DOHH2 (cell line): ENCODE results near the gene RNF145.
"Not testable (repeated sequence)": the region's sequence is repeated elsewhere in the genome, so short reads cannot be mapped to it uniquely, and the experiment has no call there.

Experiments
- H3F3A ChIP-seq: fragments of 200-600 bp; sonication (generic), shearing (Covaris generic); 2 replicates; pipeline ENCODE4 v1.6.0; 2016; ENCODE audit warnings: antibody characterized with exemption, mild to moderate bottlenecking; ENCODE audit not compliant: control insufficient read depth, insufficient read depth
- H3K27ac ChIP-seq: fragments of 200-600 bp; sonication (generic); 2 replicates; pipeline ENCODE4 v1.5.1; 2014; ENCODE audit warnings: low read depth, mild to moderate bottlenecking, low read length, moderate library complexity
- H3K27me3 ChIP-seq: fragments of 200-600 bp; sonication (generic); 2 replicates; pipeline ENCODE4 v1.6.1; 2014; ENCODE audit warnings: mild to moderate bottlenecking, low read length, mixed read lengths; ENCODE audit not compliant: control insufficient read depth
- H3K36me3 ChIP-seq: fragments of 200-600 bp; sonication (generic); 2 replicates; pipeline ENCODE4 v1.6.1; 2014; ENCODE audit warnings: mild to moderate bottlenecking, low read length, moderate library complexity, mixed read lengths; ENCODE audit not compliant: control insufficient read depth
- H3K4me1 ChIP-seq: fragments of 200-600 bp; sonication (generic); 2 replicates; pipeline ENCODE4 v1.6.1; 2014; ENCODE audit warnings: mild to moderate bottlenecking, low read length, mixed read lengths; ENCODE audit not compliant: control insufficient read depth
- H3K4me2 ChIP-seq: fragments of 200-600 bp; sonication (generic); 2 replicates; pipeline ENCODE4 v1.6.0; 2014; ENCODE audit warnings: mild to moderate bottlenecking, low read length, moderate library complexity
- H3K4me3 ChIP-seq: fragments of 200-600 bp; sonication (generic); 2 replicates; pipeline ENCODE4 v1.5.1; 2014; ENCODE audit warnings: mild to moderate bottlenecking, low read length, mixed read lengths
- H3K79me2 ChIP-seq: fragments of 200-600 bp; sonication (generic); 2 replicates; pipeline ENCODE4 v1.6.1; 2014; ENCODE audit warnings: mild to moderate bottlenecking, low read length, mixed read lengths; ENCODE audit not compliant: control insufficient read depth
- H3K9me2 ChIP-seq: fragments of 200-600 bp; sonication (generic); replicated peaks from 2 replicates; pipeline ENCODE4 v1.6.1; 2014; ENCODE audit warnings: mild to moderate bottlenecking, low read length, mixed read lengths; ENCODE audit not compliant: control insufficient read depth
- H3K9me3 ChIP-seq: fragments of 200-600 bp; sonication (generic); 2 replicates; pipeline ENCODE4 v1.6.1; 2014; ENCODE audit warnings: antibody characterized with exemption, low read length, mixed read lengths; ENCODE audit not compliant: control insufficient read depth, insufficient read depth
- H4K20me1 ChIP-seq: fragments of 200-600 bp; sonication (generic); 2 replicates; pipeline ENCODE4 v1.6.0; 2014; ENCODE audit warnings: low read depth, mild to moderate bottlenecking, antibody characterized with exemption, low read length, moderate library complexity; ENCODE audit not compliant: control insufficient read depth, insufficient read depth
- CTCF ChIP-seq: fragments of 200-600 bp; sonication (generic); IDR thresholded peaks from one replicate; pipeline ENCODE4 v1.5.1; 2014; ENCODE audit warnings: antibody characterized with exemption, mild to moderate bottlenecking, low read depth, low read length; ENCODE audit not compliant: poor library complexity, severe bottlenecking
- EZH2phosphoT487 ChIP-seq: fragments of 200-600 bp; sonication (generic); IDR thresholded peaks from 2 replicates; pipeline ENCODE4 v1.6.1; 2017; ENCODE audit warnings: borderline replicate concordance, mild to moderate bottlenecking, antibody characterized with exemption, low read length, moderate library complexity, mixed read lengths

RNF145 gene

GRCh38 chr5:159230657-159231056 is 21.3 kb upstream of the RNF145 start:
- no peaks in the 10 kb centered on the region for H3K36me3 ChIP-seq
- H3K9me3 ChIP-seq = no peaks in the 10 kb centered on the region
- H3K4me1 ChIP-seq = no peaks in the 10 kb centered on the region
- no peaks in the 10 kb centered on the region for H4K20me1 ChIP-seq
- H3K4me3 ChIP-seq = no peak overlapping the region
- peaks cover 17% of the 10 kb centered on the region for H3K27me3 ChIP-seq
- no peaks in the 10 kb centered on the region for H3K79me2 ChIP-seq
- no peaks in the 10 kb centered on the region for H3K9me2 ChIP-seq
- H3F3A ChIP-seq = no peaks in the 10 kb centered on the region
- H3K4me2 ChIP-seq = no peak overlapping the region
- no peak for TF ChIP-seq EZH2phosphoT487
- no peak for TF ChIP-seq CTCF
- H3K27ac ChIP-seq = no peak overlapping the region

- H3K36me3 ChIP-seq, H3K79me2 ChIP-seq, H3K27ac ChIP-seq, H3K9me2 ChIP-seq, H3K4me3 ChIP-seq, H3K9me3 ChIP-seq, H3K4me1 ChIP-seq, H3F3A ChIP-seq, H4K20me1 ChIP-seq, H3K4me2 ChIP-seq: not testable (repeated sequence)
- H3K27me3 ChIP-seq = peaks cover 17% of the 10 kb centered on the region
Measured at GRCh38 chr5:159228097-159228496, 18.7 kb upstream of the RNF145 start.

- Histone ChIP-seq H3K27me3 (peaks cover 14% of the 10 kb centered on the region), H3K4me1 (no peaks in the 10 kb centered on the region), H3K4me3 (no peak overlapping the region)
Measured at GRCh38 chr5:159227452-159227851, 18.1 kb upstream of the RNF145 start.

GRCh38 chr5:159226451-159226850 is 17.1 kb upstream of the RNF145 start:
- Histone ChIP-seq H3K36me3 (no peaks in the 10 kb centered on the region), H3K9me2 (no peaks in the 10 kb centered on the region), H3K27ac (no peak overlapping the region), H3K4me2 (no peak overlapping the region), H3K27me3 (peaks cover 9% of the 10 kb centered on the region; the same call in 1 of the 2 replicates), H3K4me3 (no peak overlapping the region), H3K79me2 (no peaks in the 10 kb centered on the region), H3K9me3 (no peaks in the 10 kb centered on the region), H3F3A (no peaks in the 10 kb centered on the region), H4K20me1 (no peaks in the 10 kb centered on the region), H3K4me1 (no peaks in the 10 kb centered on the region)
- TF ChIP-seq EZH2phosphoT487 = no peak
- no peak for TF ChIP-seq CTCF

More at GRCh38 chr5:159227452-159227851, 18.1 kb upstream of the RNF145 start:
- H3K9me2 ChIP-seq = no peaks in the 10 kb centered on the region
- no peak overlapping the region for H3K27ac ChIP-seq
- H3K79me2 ChIP-seq = no peaks in the 10 kb centered on the region
- no peaks in the 10 kb centered on the region for H3K36me3 ChIP-seq
- no peak overlapping the region for H3K4me2 ChIP-seq
- H3F3A ChIP-seq = no peaks in the 10 kb centered on the region
- TF ChIP-seq EZH2phosphoT487 (no peak), CTCF (no peak)
- H4K20me1 ChIP-seq = no peaks in the 10 kb centered on the region
- H3K9me3 ChIP-seq = no peaks in the 10 kb centered on the region
